ENCODE data around the gene VTI1A. TPM values are rescaled to one million over a fixed set of nuclear protein-coding genes. Genes with fewer than 3 reads are reported as not detected.
A peak's percentile ranks its signal among the peaks of the same experiment; 100 is the strongest.

VTI1A gene
- total RNA-seq, 1 experiment from 2014 or later, result 22.0 TPM

DNA sequence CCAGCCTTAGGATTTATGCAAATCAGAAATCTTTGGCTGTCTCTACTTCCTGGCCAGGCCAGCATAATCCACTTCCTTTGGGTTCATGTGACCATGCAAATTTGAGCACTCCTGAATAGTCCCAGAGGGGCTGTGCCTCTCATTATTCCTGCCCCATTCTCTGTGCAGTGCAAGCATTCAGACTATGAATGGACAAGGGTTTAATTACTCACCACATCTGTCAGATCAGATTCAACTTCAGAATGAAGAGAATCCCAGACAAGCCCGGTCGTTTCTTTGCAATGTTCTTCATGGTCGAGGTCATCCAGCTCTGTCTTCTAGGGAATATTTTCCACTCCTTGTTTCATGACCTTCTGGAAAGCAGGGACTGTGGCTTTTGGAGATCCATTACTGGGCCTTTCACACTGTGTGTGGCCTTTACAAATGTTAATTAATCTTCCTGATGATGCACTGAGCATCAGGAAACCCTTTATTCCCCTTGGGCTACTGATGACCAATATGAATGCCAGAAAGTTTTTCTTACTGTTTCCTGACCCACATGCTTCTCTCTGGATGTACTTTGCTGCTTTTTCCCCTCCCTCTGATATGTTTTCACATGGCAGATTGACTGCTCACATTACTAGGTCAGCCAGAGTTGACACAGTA lies 285.4 kb downstream of the VTI1A start:
- Histone ChIP-seq H3K9ac (ENCODE audit: extremely low read depth, insufficient read length, low read length) (no peak overlapping the region), H3T11ph (ENCODE audit: low read length) (peak overlapping the region; percentile 62), H2BK20ac (ENCODE audit: low read depth, low read length, poor library complexity, severe bottlenecking) (no peak overlapping the region), H2AFZ (ENCODE audit: low read length) (peak overlapping the region; percentile 57), H3K56ac (ENCODE audit: insufficient read length, low read depth, low read length) (no peak overlapping the region), H3K23me2 (ENCODE audit: insufficient read length, low read depth, low read length, poor library complexity, severe bottlenecking) (no peaks in the 10 kb centered on the region), H3K4me1 (ENCODE audit: insufficient read depth, low read length) (peaks cover 17% of the 10 kb centered on the region), H4K91ac (ENCODE audit: insufficient read length, low read depth, low read length) (no peak overlapping the region), H3K27ac (ENCODE audit: insufficient read length, low read depth, low read length) (peak overlapping the region; percentile 55), H2BK15ac (ENCODE audit: low read depth, low read length) (no peak overlapping the region), H3K18ac (ENCODE audit: insufficient read length, low read depth, low read length) (no peak overlapping the region), H2BK12ac (ENCODE audit: insufficient read length, low read depth, low read length) (no peak overlapping the region), H3K23ac (ENCODE audit: insufficient read length, low read depth, low read length) (no peak overlapping the region), H3K9me3 (ENCODE audit: control insufficient read depth, low read depth, low read length) (no peaks in the 10 kb centered on the region), H2BK5ac (ENCODE audit: insufficient read length, low read length) (peak overlapping the region; percentile 72), H3K4me2 (ENCODE audit: insufficient read depth, insufficient read length, low read length) (peak overlapping the region; percentile 41), H3K27me3 (ENCODE audit: insufficient read depth, low read length) (no peaks in the 10 kb centered on the region), H4K8ac (replicated peaks; ENCODE audit: insufficient read length, low read depth, low read length) (no peak overlapping the region), H2BK120ac (ENCODE audit: low read depth, low read length, poor library complexity, severe bottlenecking) (no peak overlapping the region), H4K5ac (ENCODE audit: insufficient read length, low read depth, low read length) (no peak overlapping the region), H3K79me1 (ENCODE audit: insufficient read depth, low read depth, low read length, poor library complexity, severe bottlenecking) (no peaks in the 10 kb centered on the region), H4K20me1 (ENCODE audit: control insufficient read depth, insufficient read depth, insufficient read length) (no peaks in the 10 kb centered on the region), H3K4ac (ENCODE audit: low read depth, low read length) (no peak overlapping the region), H3K79me2 (ENCODE audit: insufficient read depth, low read length) (no peaks in the 10 kb centered on the region), H2AK5ac (ENCODE audit: insufficient read length, low read length) (peak overlapping the region; percentile 57), H3K14ac (ENCODE audit: insufficient read depth, low read length) (no peak overlapping the region)
- DNase-seq, result no peak
- TF ChIP-seq, protein P1, sequence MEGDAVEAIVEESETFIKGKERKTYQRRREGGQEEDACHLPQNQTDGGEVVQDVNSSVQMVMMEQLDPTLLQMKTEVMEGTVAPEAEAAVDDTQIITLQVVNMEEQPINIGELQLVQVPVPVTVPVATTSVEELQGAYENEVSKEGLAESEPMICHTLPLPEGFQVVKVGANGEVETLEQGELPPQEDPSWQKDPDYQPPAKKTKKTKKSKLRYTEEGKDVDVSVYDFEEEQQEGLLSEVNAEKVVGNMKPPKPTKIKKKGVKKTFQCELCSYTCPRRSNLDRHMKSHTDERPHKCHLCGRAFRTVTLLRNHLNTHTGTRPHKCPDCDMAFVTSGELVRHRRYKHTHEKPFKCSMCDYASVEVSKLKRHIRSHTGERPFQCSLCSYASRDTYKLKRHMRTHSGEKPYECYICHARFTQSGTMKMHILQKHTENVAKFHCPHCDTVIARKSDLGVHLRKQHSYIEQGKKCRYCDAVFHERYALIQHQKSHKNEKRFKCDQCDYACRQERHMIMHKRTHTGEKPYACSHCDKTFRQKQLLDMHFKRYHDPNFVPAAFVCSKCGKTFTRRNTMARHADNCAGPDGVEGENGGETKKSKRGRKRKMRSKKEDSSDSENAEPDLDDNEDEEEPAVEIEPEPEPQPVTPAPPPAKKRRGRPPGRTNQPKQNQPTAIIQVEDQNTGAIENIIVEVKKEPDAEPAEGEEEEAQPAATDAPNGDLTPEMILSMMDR (conservative IDR thresholded peaks at IDR 0.05), result no peak
- peaks cover 0 to 3% (median 2%) of the 10 kb centered on the region in 3 experiments; a peak in 3 of 7 replicates for H3K36me3 Mint-ChIP-seq (ENCODE audit: insufficient read depth in 1 of 3, low read depth in 3 of 3)
- H3K9me3 Mint-ChIP-seq, result no peaks in the 10 kb centered on the region
- H3K27me3 Mint-ChIP-seq (ENCODE audit: low read depth), result no peaks in the 10 kb centered on the region
- peak overlapping the region; percentile 58 to 90 (median 75); a peak in 6 of 7 replicates for H3K27ac Mint-ChIP-seq
- peaks cover 52 to 53% of the 10 kb centered on the region in 2 experiments for H3K4me1 Mint-ChIP-seq
- WGBS (ENCODE audit: extremely low coverage, insufficient read length, low lambda C conversion rate), result no CpG with 5 or more reads among the region's 3 CpGs
- H3K4me3 Mint-ChIP-seq, result peak overlapping the region in 1 of 2 experiments; percentile 49; a peak in 1 of 5 replicates

Data from H9 (cell line).